ENCODE measurements around the gene CLMN.

DNA sequence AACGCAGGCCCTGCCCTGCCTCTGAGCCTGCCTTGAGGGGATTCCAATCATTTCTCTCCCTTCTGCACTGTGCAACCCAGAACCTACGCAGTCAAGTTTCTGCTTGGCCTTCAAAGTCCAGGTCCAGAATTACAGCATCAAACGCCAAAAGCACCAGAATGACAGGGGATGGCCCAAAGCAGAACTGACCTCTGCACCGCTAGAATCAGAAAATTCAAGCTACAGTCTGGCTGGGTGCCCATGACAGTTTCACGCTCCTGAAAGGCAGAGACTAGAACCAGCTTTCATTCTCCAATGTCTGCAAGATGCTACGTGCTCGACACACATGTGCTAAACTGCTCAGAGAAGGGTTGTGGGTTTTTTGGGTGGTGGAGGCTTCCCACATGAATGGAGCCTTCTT is 4.1 kb downstream of the CLMN start:
- TF ChIP-seq CTCF (IDR thresholded peaks at IDR 0.05; ENCODE audit: insufficient read depth, low read length) (no peak), POLR2AphosphoS5 (IDR thresholded peaks at IDR 0.05; ENCODE audit: low read depth) (no peak), GABPA (IDR thresholded peaks at IDR 0.05; ENCODE audit: low read depth) (no peak), SPI1 (IDR thresholded peaks at IDR 0.05; ENCODE audit: borderline replicate concordance, low read depth) (no peak)
- TF ChIP-seq, protein P1, sequence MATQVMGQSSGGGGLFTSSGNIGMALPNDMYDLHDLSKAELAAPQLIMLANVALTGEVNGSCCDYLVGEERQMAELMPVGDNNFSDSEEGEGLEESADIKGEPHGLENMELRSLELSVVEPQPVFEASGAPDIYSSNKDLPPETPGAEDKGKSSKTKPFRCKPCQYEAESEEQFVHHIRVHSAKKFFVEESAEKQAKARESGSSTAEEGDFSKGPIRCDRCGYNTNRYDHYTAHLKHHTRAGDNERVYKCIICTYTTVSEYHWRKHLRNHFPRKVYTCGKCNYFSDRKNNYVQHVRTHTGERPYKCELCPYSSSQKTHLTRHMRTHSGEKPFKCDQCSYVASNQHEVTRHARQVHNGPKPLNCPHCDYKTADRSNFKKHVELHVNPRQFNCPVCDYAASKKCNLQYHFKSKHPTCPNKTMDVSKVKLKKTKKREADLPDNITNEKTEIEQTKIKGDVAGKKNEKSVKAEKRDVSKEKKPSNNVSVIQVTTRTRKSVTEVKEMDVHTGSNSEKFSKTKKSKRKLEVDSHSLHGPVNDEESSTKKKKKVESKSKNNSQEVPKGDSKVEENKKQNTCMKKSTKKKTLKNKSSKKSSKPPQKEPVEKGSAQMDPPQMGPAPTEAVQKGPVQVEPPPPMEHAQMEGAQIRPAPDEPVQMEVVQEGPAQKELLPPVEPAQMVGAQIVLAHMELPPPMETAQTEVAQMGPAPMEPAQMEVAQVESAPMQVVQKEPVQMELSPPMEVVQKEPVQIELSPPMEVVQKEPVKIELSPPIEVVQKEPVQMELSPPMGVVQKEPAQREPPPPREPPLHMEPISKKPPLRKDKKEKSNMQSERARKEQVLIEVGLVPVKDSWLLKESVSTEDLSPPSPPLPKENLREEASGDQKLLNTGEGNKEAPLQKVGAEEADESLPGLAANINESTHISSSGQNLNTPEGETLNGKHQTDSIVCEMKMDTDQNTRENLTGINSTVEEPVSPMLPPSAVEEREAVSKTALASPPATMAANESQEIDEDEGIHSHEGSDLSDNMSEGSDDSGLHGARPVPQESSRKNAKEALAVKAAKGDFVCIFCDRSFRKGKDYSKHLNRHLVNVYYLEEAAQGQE (IDR thresholded peaks at IDR 0.05; ENCODE audit: insufficient replicate concordance, low read depth), result no peak
